Endothelial cell of umbilical vein (primary cell): ENCODE results near the gene PCGF3. TPM values are rescaled to one million over a fixed set of nuclear protein-coding genes. Genes with fewer than 3 reads are reported as not detected.

Experiments used
- BruUV-seq: library from RNA; stranded (reverse); fragments of 400-500 nt; replicated peaks from 2 replicates; lab custom pipeline; 2021; lab: Mats Ljungman, UMichigan
- CTCF ChIA-PET: fragments of 300-600, 350-600 bp; sonication (Branson Sonifier 250); formaldehyde crosslinking; loops from one replicate; lab custom pipeline; 2021; ENCODE audit warnings: antibody characterized with exemption, inconsistent platforms; lab: Charles Lee
- POLR2A ChIA-PET: fragments of 300-600, 350-600 bp; sonication (Branson Sonifier 250); formaldehyde crosslinking; loops from one replicate; lab custom pipeline; 2021; ENCODE audit warnings: antibody characterized with exemption, inconsistent platforms; lab: Charles Lee
- DNase-seq: peaks from one replicate; pipeline ENCODE4 v3.0.0-alpha.2; 2011; ENCODE audit warnings: low read depth, low spot score
- FAIRE-seq: peaks from 2 replicates; lab custom pipeline; 2011; peaks lifted over from hg19 to GRCh38; lab: Jason Lieb, UNC
- H2AFZ ChIP-seq: 2 replicates; pipeline ENCODE4 v1.6.0; 2012; ENCODE audit warnings: low read depth, low read length, control low read depth, inconsistent platforms
- H3K27ac ChIP-seq: 2 replicates; pipeline ENCODE4 v1.5.1; 2011; ENCODE audit warnings: low read depth, mild to moderate bottlenecking, control low read depth, low read length, moderate library complexity; ENCODE audit not compliant: insufficient read depth
- H3K27me3 ChIP-seq, 2 experiments: 2 replicates each; pipeline versions ENCODE4 v1.6.0 to v1.6.1; 2011; ENCODE audit warnings: low read length in 2 of 2, mixed read lengths in 1 of 2; ENCODE audit not compliant: control insufficient read depth in 2 of 2, insufficient read depth in 2 of 2
- H3K36me3 ChIP-seq, 2 experiments: 2 replicates in 1 of 2; 3 replicates in 1 of 2; pipeline ENCODE4 v1.5.1; 2011; ENCODE audit warnings: low read length in 2 of 2, mild to moderate bottlenecking in 1 of 2, moderate library complexity in 1 of 2; ENCODE audit not compliant: control insufficient read depth in 2 of 2, insufficient read depth in 2 of 2; ENCODE audit errors: extremely low read depth in 1 of 2
- H3K4me1 ChIP-seq: 3 replicates; pipeline ENCODE4 v1.5.1; 2011; ENCODE audit warnings: mild to moderate bottlenecking, low read length; ENCODE audit not compliant: control insufficient read depth, insufficient read depth; ENCODE audit errors: extremely low read depth
- H3K4me2 ChIP-seq: 2 replicates; pipeline ENCODE4 v1.6.1; 2011; ENCODE audit warnings: low read length, control low read depth, mixed read lengths; ENCODE audit not compliant: insufficient read depth
- H3K4me3 ChIP-seq, 3 experiments: fragments of 200-600 bp in 1 of 3; sonication (generic), shearing (Covaris generic) in 1 of 3; replicated peaks in 1 of 3; 2 replicates each; pipeline ENCODE4 v1.5.1; 2011 to 2016; ENCODE audit warnings: control low read depth in 3 of 3, low read length in 3 of 3, mild to moderate bottlenecking in 2 of 3, inconsistent platforms in 1 of 3, low read depth in 1 of 3, moderate library complexity in 1 of 3; ENCODE audit not compliant: insufficient read depth in 1 of 3
- H3K79me2 ChIP-seq: 2 replicates; pipeline ENCODE4 v1.6.0; 2012; ENCODE audit warnings: low read length, inconsistent platforms; ENCODE audit not compliant: control insufficient read depth, insufficient read depth
- H3K9ac ChIP-seq: replicated peaks from 2 replicates; pipeline ENCODE3; 2011; ENCODE audit warnings: low read length, control low read depth; ENCODE audit not compliant: insufficient read depth; ENCODE audit errors: extremely low read depth
- H3K9me1 ChIP-seq: replicated peaks from 3 replicates; pipeline ENCODE4 v1.6.0; 2011; ENCODE audit warnings: mild to moderate bottlenecking, low read length; ENCODE audit not compliant: control insufficient read depth, insufficient read depth; ENCODE audit errors: extremely low read depth
- H3K9me3 ChIP-seq: replicated peaks from 2 replicates; pipeline ENCODE4 v1.5.1; 2012; ENCODE audit warnings: low read length, inconsistent platforms; ENCODE audit not compliant: control insufficient read depth, insufficient read depth
- H4K20me1 ChIP-seq: replicated peaks from 2 replicates; pipeline ENCODE3; 2011; ENCODE audit warnings: mild to moderate bottlenecking, low read length; ENCODE audit not compliant: control insufficient read depth, insufficient read depth; ENCODE audit errors: extremely low read depth
- CTCF ChIP-seq, 2 donors: IDR thresholded peaks; 1 replicate in 1 of 2; 2 replicates in 1 of 2; pipeline ENCODE4 v1.5.1; 2011; ENCODE audit warnings: low read length in 2 of 2, mild to moderate bottlenecking in 2 of 2, moderate library complexity in 2 of 2, control low read depth in 1 of 2, inconsistent platforms in 1 of 2, low read depth in 1 of 2; ENCODE audit not compliant: insufficient read depth in 1 of 2; ENCODE audit errors: extremely low read depth in 1 of 2
- EZH2 ChIP-seq: IDR thresholded peaks from 2 replicates; pipeline ENCODE4 v1.6.1; 2012; ENCODE audit warnings: borderline replicate concordance, low read depth, mild to moderate bottlenecking, moderate library complexity, low read length, inconsistent platforms; ENCODE audit not compliant: severe bottlenecking
- FOS ChIP-seq: IDR thresholded peaks from 2 replicates; pipeline ENCODE4 v1.6.1; 2011; ENCODE audit warnings: mild to moderate bottlenecking, low read length, moderate library complexity, borderline replicate concordance; ENCODE audit not compliant: insufficient read depth
- GATA2 ChIP-seq: IDR thresholded peaks from 2 replicates; pipeline ENCODE4 v1.7.0; 2011; ENCODE audit warnings: low read depth, mild to moderate bottlenecking, moderate library complexity, mixed read lengths, low read length; ENCODE audit not compliant: insufficient read length, insufficient read depth
- JUN ChIP-seq: IDR thresholded peaks from 2 replicates; pipeline ENCODE4 v1.6.1; 2011; ENCODE audit warnings: borderline replicate concordance, low read depth; ENCODE audit not compliant: insufficient read length, insufficient read depth
- MAX ChIP-seq: IDR thresholded peaks from 2 replicates; pipeline ENCODE4 v1.6.1; 2011; ENCODE audit not compliant: insufficient read depth, insufficient read length
- MYC ChIP-seq: IDR thresholded peaks from one replicate; pipeline ENCODE4 v1.6.1; 2011; ENCODE audit warnings: mild to moderate bottlenecking, low read depth, low read length
- POLR2A ChIP-seq: IDR thresholded peaks from 2 replicates; pipeline ENCODE4 v1.6.1; 2012; ENCODE audit warnings: low read depth, mild to moderate bottlenecking, control low read depth, low read length
- POLR2AphosphoS5 ChIP-seq: IDR thresholded peaks from 2 replicates; pipeline ENCODE4 v1.6.1; 2012; ENCODE audit warnings: low read depth, mild to moderate bottlenecking, control low read depth, low read length, moderate library complexity; ENCODE audit not compliant: insufficient read depth
- dilution Hi-C: fragments of 300-500 bp; cut with MboI; formaldehyde crosslinking; loops from one replicate; pipeline ENCODE4 v1.15.0; 2019; ENCODE audit warnings: low sequenced_read_pairs; ENCODE audit not compliant: extremely low pct_ligation_motif_present
- intact Hi-C: fragments of 100-400 bp; cut with micrococcal nuclease; formaldehyde crosslinking; loops from one replicate; pipeline ENCODE4 v1.10.0; 2022
- polyA plus RNA-seq, 4 experiments: library from polyadenylated mRNA; depleted of rRNA in 3 of 4; stranded (reverse) in 3 of 4; unstranded in 1 of 4; fragments of >200 nt; gene quantifications; 2 replicates each; pipeline versions ENCODE4 v1.2.1 to v1.2.3, GENCODE V29; 2011 to 2012; ENCODE audit warnings: missing spikeins in 1 of 4
- total RNA-seq: library from RNA; stranded (reverse); gene quantifications from 2 replicates; pipeline ENCODE4 v1.2.3, GENCODE V29; 2021

Gene PCGF3
- total and polyA plus RNA-seq, 2 donors (not counting 3 experiments of a cell fraction or from before 2014, with no cell fraction given) = 70.2 to 91.8 TPM

GRCh38 chr4:763922-764321 lies 58.3 kb downstream of the PCGF3 start:
- Histone ChIP-seq H3K4me2 (no peak overlapping the region), H2AFZ (no peak overlapping the region), H3K4me3 (no peak overlapping the region), H3K27ac (no peak overlapping the region), H3K9me3 (no peaks in the 10 kb centered on the region), H3K4me1 (peaks cover 4% of the 10 kb centered on the region), H3K79me2 (peaks cover 8% of the 10 kb centered on the region), H3K27me3 (no peaks in the 10 kb centered on the region), H3K36me3 (peaks cover 8 to 36% of the 10 kb centered on the region in 2 experiments), H3K9ac (no peak overlapping the region), H4K20me1 (no peaks in the 10 kb centered on the region), H3K9me1 (no peaks in the 10 kb centered on the region)
- FAIRE-seq = no peak
- no TSS peak for BruUV-seq
- dilution Hi-C loops = no loop called here
- POLR2A ChIA-PET = no interaction called here
- CTCF ChIA-PET = no interaction called here
- DNase-seq = no peak
- intact Hi-C loops = no loop called here
- TF ChIP-seq POLR2A (no peak), MAX (no peak), GATA2 (no peak), CTCF (IDR thresholded peaks at IDR 0.05; ENCODE audit: extremely low read depth in 1 of 2, insufficient read depth in 1 of 2, low read depth in 1 of 2, low read length in 2 of 2) (no peak), MYC (no peak), EZH2 (no peak), JUN (no peak), FOS (no peak), POLR2AphosphoS5 (no peak)
